HepG2 (cell line): ENCODE results near the gene ZSWIM5. TPM values are rescaled to one million over a fixed set of nuclear protein-coding genes. Genes with fewer than 3 reads are reported as not detected.

Experiments used
- FOXA3 ChIP-seq: IDR thresholded peaks from 2 replicates; pipeline ENCODE4 v1.6.1; 2016; ENCODE audit warnings: missing genetic modification reagents, missing compliant biosample characterization
- GATAD2A ChIP-seq: IDR thresholded peaks from 2 replicates; pipeline ENCODE4 v1.6.1; 2016
- MTA3 ChIP-seq: sonication (generic); formaldehyde crosslinking; IDR thresholded peaks from 2 replicates; pipeline ENCODE4 v1.4.0; 2020; ENCODE audit warnings: missing genetic modification reagents
- NFIC ChIP-seq: IDR thresholded peaks from 2 replicates; pipeline ENCODE4 v1.6.1; 2012; ENCODE audit warnings: mild to moderate bottlenecking, low read length, inconsistent platforms
- POLR2G ChIP-seq: fragments of 200-400 bp; formaldehyde crosslinking; IDR thresholded peaks from 2 replicates; pipeline ENCODE4 v1.6.1; 2018; ENCODE audit warnings: mild to moderate bottlenecking, low read depth, low read length, moderate library complexity
- YEATS2 ChIP-seq: sonication (generic); formaldehyde crosslinking; IDR thresholded peaks from 2 replicates; pipeline ENCODE4 v1.4.0; 2020; ENCODE audit warnings: missing genetic modification reagents, borderline replicate concordance
- ZBTB26 ChIP-seq: IDR thresholded peaks from 2 replicates; pipeline ENCODE4 v1.6.1; 2016; ENCODE audit warnings: missing compliant biosample characterization, missing genetic modification reagents, borderline replicate concordance
- ZNF230 ChIP-seq: sonication (generic); formaldehyde crosslinking; IDR thresholded peaks from 2 replicates; pipeline ENCODE4 v1.4.0; 2020; ENCODE audit warnings: mild to moderate bottlenecking, missing genetic modification reagents
- ZNF460 ChIP-seq: sonication (generic); formaldehyde crosslinking; IDR thresholded peaks from 2 replicates; pipeline ENCODE4 v1.5.1; 2020; ENCODE audit warnings: missing genetic modification reagents, mild to moderate bottlenecking, borderline replicate concordance
- ZNF605 ChIP-seq: sonication (generic); formaldehyde crosslinking; IDR thresholded peaks from 2 replicates; pipeline ENCODE4 v1.8.0; 2022; ENCODE audit warnings: mild to moderate bottlenecking, missing genetic modification reagents
- ZNF614 ChIP-seq: IDR thresholded peaks from 2 replicates; pipeline ENCODE4 v1.6.1; 2018; ENCODE audit warnings: missing biosample characterization, missing genetic modification reagents, inconsistent platforms, borderline replicate concordance
- ZNF709 ChIP-seq: sonication (generic); formaldehyde crosslinking; IDR thresholded peaks from 2 replicates; pipeline ENCODE4 v1.5.0; 2020; ENCODE audit warnings: mild to moderate bottlenecking, missing genetic modification reagents
- polyA plus RNA-seq, 8 experiments: library from polyadenylated mRNA; depleted of rRNA in 3 of 8; stranded (reverse) in 7 of 8; unstranded in 1 of 8; fragments of >200 nt; fragmentation: Illumina TruSeq in 4 of 8; extraction: Trizol in 4 of 8; gene quantifications; 2 replicates each; pipeline versions ENCODE4 v1.2.1 to v1.2.3, GENCODE V29; 2011 to 2016; ENCODE audit warnings: low read depth in 4 of 8, missing spikeins in 1 of 8, mixed read lengths in 1 of 8; ENCODE audit not compliant: insufficient read depth in 1 of 8
- total RNA-seq, 5 experiments: library from RNA; depleted of rRNA; stranded (reverse); fragments of >200 nt; fragmentation: Illumina TruSeq; extraction: Trizol; gene quantifications; 2 replicates each; pipeline ENCODE4 v1.2.3, GENCODE V29; 2016; ENCODE audit warnings: low read depth in 1 of 5
- TF ChIP-seq, protein P1 (sequence below): sonication (generic); formaldehyde crosslinking; IDR thresholded peaks from 2 replicates; pipeline ENCODE4 v1.5.1; 2020; ENCODE audit warnings: mild to moderate bottlenecking, missing genetic modification reagents, moderate library complexity
- TF ChIP-seq, protein P2 (sequence below): sonication (generic); formaldehyde crosslinking; IDR thresholded peaks from 2 replicates; pipeline ENCODE4; 2020; ENCODE audit warnings: missing genetic modification reagents, mild to moderate bottlenecking, borderline replicate concordance

Gene ZSWIM5
- total and polyA plus RNA-seq, 2 of the 13 experiments (the other 11 are each of a cell fraction or from before 2014, with no cell fraction given) = 11.0 to 20.6 TPM

GRCh38 chr1:45014321-45015028 lies 191.9 kb downstream of the ZSWIM5 start (continued):
- TF ChIP-seq ZBTB26 (CRISPR knock-in tag) = peak; percentile 27; the same call in 1 of the 2 replicates
- no peak for TF ChIP-seq ZNF605 (CRISPR knock-in tag)
- peak; percentile 27; the same call in 1 of the 2 replicates for TF ChIP-seq GATAD2A (CRISPR knock-in tag)
- TF ChIP-seq MTA3 (CRISPR knock-in tag) = no peak
- 0 out of 2 replicates have a peak, but pooled peaks have one; percentile 11 for TF ChIP-seq FOXA3 (CRISPR knock-in tag)
- TF ChIP-seq ZNF230 (CRISPR knock-in tag) = no peak
- TF ChIP-seq YEATS2 = peak; percentile 49; the same call in 1 of the 2 replicates
- TF ChIP-seq ZNF614 (CRISPR knock-in tag) = peak; percentile 35; the same call in 1 of the 2 replicates
- TF ChIP-seq ZNF460 (CRISPR knock-in tag) = no peak
- 0 out of 2 replicates have a peak, but pooled peaks have one; percentile 1 for TF ChIP-seq ZNF709
- no peak for TF ChIP-seq POLR2G
- TF ChIP-seq, protein P1, sequence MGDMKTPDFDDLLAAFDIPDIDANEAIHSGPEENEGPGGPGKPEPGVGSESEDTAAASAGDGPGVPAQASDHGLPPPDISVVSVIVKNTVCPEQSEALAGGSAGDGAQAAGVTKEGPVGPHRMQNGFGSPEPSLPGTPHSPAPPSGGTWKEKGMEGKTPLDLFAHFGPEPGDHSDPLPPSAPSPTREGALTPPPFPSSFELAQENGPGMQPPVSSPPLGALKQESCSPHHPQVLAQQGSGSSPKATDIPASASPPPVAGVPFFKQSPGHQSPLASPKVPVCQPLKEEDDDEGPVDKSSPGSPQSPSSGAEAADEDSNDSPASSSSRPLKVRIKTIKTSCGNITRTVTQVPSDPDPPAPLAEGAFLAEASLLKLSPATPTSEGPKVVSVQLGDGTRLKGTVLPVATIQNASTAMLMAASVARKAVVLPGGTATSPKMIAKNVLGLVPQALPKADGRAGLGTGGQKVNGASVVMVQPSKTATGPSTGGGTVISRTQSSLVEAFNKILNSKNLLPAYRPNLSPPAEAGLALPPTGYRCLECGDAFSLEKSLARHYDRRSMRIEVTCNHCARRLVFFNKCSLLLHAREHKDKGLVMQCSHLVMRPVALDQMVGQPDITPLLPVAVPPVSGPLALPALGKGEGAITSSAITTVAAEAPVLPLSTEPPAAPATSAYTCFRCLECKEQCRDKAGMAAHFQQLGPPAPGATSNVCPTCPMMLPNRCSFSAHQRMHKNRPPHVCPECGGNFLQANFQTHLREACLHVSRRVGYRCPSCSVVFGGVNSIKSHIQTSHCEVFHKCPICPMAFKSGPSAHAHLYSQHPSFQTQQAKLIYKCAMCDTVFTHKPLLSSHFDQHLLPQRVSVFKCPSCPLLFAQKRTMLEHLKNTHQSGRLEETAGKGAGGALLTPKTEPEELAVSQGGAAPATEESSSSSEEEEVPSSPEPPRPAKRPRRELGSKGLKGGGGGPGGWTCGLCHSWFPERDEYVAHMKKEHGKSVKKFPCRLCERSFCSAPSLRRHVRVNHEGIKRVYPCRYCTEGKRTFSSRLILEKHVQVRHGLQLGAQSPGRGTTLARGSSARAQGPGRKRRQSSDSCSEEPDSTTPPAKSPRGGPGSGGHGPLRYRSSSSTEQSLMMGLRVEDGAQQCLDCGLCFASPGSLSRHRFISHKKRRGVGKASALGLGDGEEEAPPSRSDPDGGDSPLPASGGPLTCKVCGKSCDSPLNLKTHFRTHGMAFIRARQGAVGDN (CRISPR knock-in tag) = peak; percentile 51
- TF ChIP-seq, protein P2, sequence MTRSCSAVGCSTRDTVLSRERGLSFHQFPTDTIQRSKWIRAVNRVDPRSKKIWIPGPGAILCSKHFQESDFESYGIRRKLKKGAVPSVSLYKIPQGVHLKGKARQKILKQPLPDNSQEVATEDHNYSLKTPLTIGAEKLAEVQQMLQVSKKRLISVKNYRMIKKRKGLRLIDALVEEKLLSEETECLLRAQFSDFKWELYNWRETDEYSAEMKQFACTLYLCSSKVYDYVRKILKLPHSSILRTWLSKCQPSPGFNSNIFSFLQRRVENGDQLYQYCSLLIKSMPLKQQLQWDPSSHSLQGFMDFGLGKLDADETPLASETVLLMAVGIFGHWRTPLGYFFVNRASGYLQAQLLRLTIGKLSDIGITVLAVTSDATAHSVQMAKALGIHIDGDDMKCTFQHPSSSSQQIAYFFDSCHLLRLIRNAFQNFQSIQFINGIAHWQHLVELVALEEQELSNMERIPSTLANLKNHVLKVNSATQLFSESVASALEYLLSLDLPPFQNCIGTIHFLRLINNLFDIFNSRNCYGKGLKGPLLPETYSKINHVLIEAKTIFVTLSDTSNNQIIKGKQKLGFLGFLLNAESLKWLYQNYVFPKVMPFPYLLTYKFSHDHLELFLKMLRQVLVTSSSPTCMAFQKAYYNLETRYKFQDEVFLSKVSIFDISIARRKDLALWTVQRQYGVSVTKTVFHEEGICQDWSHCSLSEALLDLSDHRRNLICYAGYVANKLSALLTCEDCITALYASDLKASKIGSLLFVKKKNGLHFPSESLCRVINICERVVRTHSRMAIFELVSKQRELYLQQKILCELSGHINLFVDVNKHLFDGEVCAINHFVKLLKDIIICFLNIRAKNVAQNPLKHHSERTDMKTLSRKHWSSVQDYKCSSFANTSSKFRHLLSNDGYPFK = peak; percentile 24; the same call in 1 of the 2 replicates
- TF ChIP-seq NFIC = no peak
